B cell (primary cell): ENCODE results near the gene XPO5. TPM values are rescaled to one million over a fixed set of nuclear protein-coding genes. Genes with fewer than 3 reads are reported as not detected.

Experiments used
- ATAC-seq: fragments of 200-7000 bp; cut with Tn5 transposase; one replicate; pipeline ENCODE4 v1.10.0; 2021; ENCODE audit warnings: low read depth, mild to moderate bottlenecking, moderate number of reproducible peaks, moderate library complexity
- CTCF ChIA-PET: fragments of 350-600 bp; sonication (Branson Sonifier 250); formaldehyde crosslinking; loops from one replicate; lab custom pipeline; 2021; ENCODE audit warnings: antibody characterized with exemption, inconsistent platforms; lab: Charles Lee
- POLR2A ChIA-PET: fragments of 350-600 bp; sonication (Branson Sonifier 250); formaldehyde crosslinking; loops from one replicate; lab custom pipeline; 2021; ENCODE audit warnings: antibody characterized with exemption; lab: Charles Lee
- DNase-seq: peaks from one replicate; pipeline ENCODE4 v3.0.0; 2013
- H2AFZ ChIP-seq: 2 replicates; pipeline ENCODE4 v1.6.1; 2012; ENCODE audit warnings: mild to moderate bottlenecking, low read depth, low read length; ENCODE audit not compliant: insufficient read depth, poor library complexity, severe bottlenecking
- H3K27ac ChIP-seq, 2 donors: 1 replicate in 1 of 2; 2 replicates in 1 of 2; pipeline ENCODE4 v1.5.1; 2012 to 2013; ENCODE audit warnings: low read length in 2 of 2, mild to moderate bottlenecking in 2 of 2, moderate library complexity in 1 of 2
- H3K27me3 ChIP-seq, 4 experiments: fragments of 200-600 bp in 1 of 4; sonication (generic) in 1 of 4; replicated peaks in 1 of 4; 1 replicate in 2 of 4; 2 replicates in 2 of 4; pipeline versions ENCODE4 v1.6.1 to v1.7.0; 2013 to 2016; ENCODE audit warnings: low read length in 3 of 4, mild to moderate bottlenecking in 2 of 4, mixed read lengths in 1 of 4, moderate library complexity in 1 of 4; ENCODE audit not compliant: insufficient read depth in 4 of 4, control insufficient read depth in 3 of 4; ENCODE audit errors: control extremely low read depth in 1 of 4
- H3K36me3 ChIP-seq, 2 experiments: replicated peaks in 1 of 2; 1 replicate in 1 of 2; 2 replicates in 1 of 2; pipeline versions ENCODE4 v1.6.1 to v1.7.1; 2013; ENCODE audit warnings: low read length in 1 of 2; ENCODE audit not compliant: insufficient read depth in 2 of 2, control insufficient read depth in 1 of 2; ENCODE audit errors: control extremely low read depth in 1 of 2, extremely low read depth in 1 of 2
- H3K4me1 ChIP-seq, 2 donors: fragments of 200-600 bp in 1 of 2; sonication (generic) in 1 of 2; 1 replicate in 1 of 2; 2 replicates in 1 of 2; pipeline versions ENCODE4 v1.5.1 to v1.6.1; 2013 to 2017; ENCODE audit warnings: low read length in 2 of 2; ENCODE audit not compliant: control insufficient read depth in 2 of 2, insufficient read depth in 2 of 2
- H3K4me2 ChIP-seq: replicated peaks from 2 replicates; pipeline ENCODE3; 2012; ENCODE audit warnings: mild to moderate bottlenecking, low read depth, low read length; ENCODE audit not compliant: poor library complexity, severe bottlenecking
- H3K4me3 ChIP-seq, 5 experiments: fragments of 200-600 bp in 1 of 5; sonication (generic) in 1 of 5; 1 replicate in 3 of 5; 2 replicates in 2 of 5; pipeline versions ENCODE4 v1.5.1 to v1.7.0; 2011 to 2016; ENCODE audit warnings: low read length in 4 of 5, mild to moderate bottlenecking in 4 of 5, low read depth in 2 of 5, control low read depth in 1 of 5, moderate library complexity in 1 of 5; ENCODE audit not compliant: insufficient read depth in 1 of 5; ENCODE audit errors: control extremely low read depth in 1 of 5, extremely low read depth in 1 of 5
- H3K79me2 ChIP-seq: fragments of 200-600 bp; sonication (generic); one replicate; pipeline ENCODE4 v1.6.0; 2016; ENCODE audit warnings: low read length; ENCODE audit not compliant: control insufficient read depth, insufficient read depth
- H3K9ac ChIP-seq: fragments of 200-600 bp; sonication (generic); 2 replicates; pipeline ENCODE4 v1.6.1; 2017; ENCODE audit warnings: mild to moderate bottlenecking, low read length, moderate library complexity
- H3K9me3 ChIP-seq, 3 donors: one replicate each; pipeline versions ENCODE4 v1.6.1 to v1.7.1; 2013; ENCODE audit warnings: low read length in 2 of 3; ENCODE audit not compliant: control insufficient read depth in 2 of 3, insufficient read depth in 1 of 3; ENCODE audit errors: control extremely low read depth in 1 of 3
- H4K20me1 ChIP-seq: 2 replicates; pipeline ENCODE4 v1.6.0; 2012; ENCODE audit warnings: mild to moderate bottlenecking, low read length; ENCODE audit not compliant: insufficient read depth, control insufficient read depth, poor library complexity, severe bottlenecking
- H3K27ac Mint-ChIP-seq: one replicate; pipeline ENCODE4 v1.8.0; 2021; ENCODE audit warnings: mixed read lengths
- H3K27me3 Mint-ChIP-seq: one replicate; pipeline ENCODE4 v1.8.0; 2021; ENCODE audit warnings: mixed read lengths
- H3K4me1 Mint-ChIP-seq: one replicate; pipeline ENCODE4 v1.8.0; 2021; ENCODE audit warnings: mixed read lengths
- H3K4me3 Mint-ChIP-seq: one replicate; pipeline ENCODE4 v1.8.0; 2021; ENCODE audit warnings: mixed read lengths
- H3K9me3 Mint-ChIP-seq: one replicate; pipeline ENCODE4 v1.8.0; 2022; ENCODE audit warnings: mixed read lengths; ENCODE audit not compliant: insufficient read depth
- EZH2 ChIP-seq: IDR thresholded peaks from 2 replicates; pipeline ENCODE4 v1.6.1; 2012; ENCODE audit warnings: borderline replicate concordance, low read depth, mild to moderate bottlenecking, moderate library complexity, low read length; ENCODE audit not compliant: insufficient read depth, poor library complexity, severe bottlenecking
- WGBS: methylation state at CpG from one replicate; pipeline ENCODE4 v1.1.5; 2013; ENCODE audit warnings: missing lambda C conversion rate; ENCODE audit not compliant: insufficient coverage; 5-methylcytosine and 5-hydroxymethylcytosine counted together
- intact Hi-C: fragments of 100-400 bp; cut with micrococcal nuclease; formaldehyde crosslinking; loops from one replicate; pipeline ENCODE4 v1.10.0; 2022
- polyA plus RNA-seq: library from polyadenylated mRNA; depleted of rRNA; stranded (reverse); fragments of >200 nt; gene quantifications from 2 replicates; pipeline ENCODE4 v1.2.3, GENCODE V29; 2012
- total RNA-seq, 2 donors: library from RNA; stranded (reverse); fragments of 120-200 nt in 1 of 2; gene quantifications; 1 replicate in 1 of 2; 2 replicates in 1 of 2; pipeline versions ENCODE4 v1.2.3 to v1.2.4, GENCODE V29; 2013 to 2022
- TF ChIP-seq, protein P1 (sequence below): fragments of 200-600 bp; IDR thresholded peaks from one replicate; pipeline ENCODE4 v1.8.0; 2022; ENCODE audit warnings: antibody characterized with exemption, mild to moderate bottlenecking

XPO5 gene
- total and polyA plus RNA-seq, 2 donors (not counting 1 experiment from before 2014, with no cell fraction given), result 14.4 to 45.7 TPM

DNA sequence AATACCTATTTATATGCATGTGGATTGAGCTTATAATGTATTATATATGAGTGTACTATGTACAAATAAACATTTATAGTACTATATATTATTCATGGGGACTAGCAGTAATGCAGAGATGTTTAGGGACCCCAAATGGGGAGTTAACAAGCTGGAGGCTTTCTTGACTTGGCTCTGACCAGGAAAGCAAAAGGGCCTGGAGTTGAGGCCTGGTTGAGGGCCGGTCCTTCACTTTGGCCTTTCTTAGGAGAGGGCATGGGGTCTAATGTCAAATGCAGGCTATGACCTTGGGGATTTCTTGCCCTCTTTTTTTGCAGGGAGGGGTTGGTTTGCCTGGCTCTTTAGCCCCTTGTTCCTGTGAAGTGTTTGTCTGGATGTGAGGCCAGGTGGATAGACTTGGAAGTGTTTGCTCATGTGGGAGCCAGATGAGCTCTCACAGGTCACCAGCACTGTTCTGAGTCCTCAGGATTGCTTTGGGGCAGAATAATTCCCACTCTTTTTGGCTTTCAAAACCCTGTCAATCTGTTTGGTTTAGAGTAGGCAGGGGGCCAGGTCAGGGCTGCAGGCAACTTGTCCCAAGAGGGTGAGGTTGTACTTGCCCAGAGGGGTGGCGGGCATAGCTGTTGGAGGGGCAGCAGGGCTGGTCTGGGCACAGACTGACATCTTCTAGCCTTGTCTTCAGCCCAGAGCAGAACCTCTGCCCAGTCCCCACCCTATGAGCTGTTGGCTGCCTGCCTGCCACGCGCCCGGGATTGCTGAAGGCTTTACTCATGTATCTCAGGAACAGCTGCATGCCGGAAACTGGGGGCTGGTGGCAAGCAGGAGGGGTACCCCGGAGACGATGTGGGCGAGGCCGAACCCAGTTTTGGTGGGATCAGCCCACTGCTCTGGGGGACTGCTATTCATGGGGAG is 83.8 kb downstream of the XPO5 start:
- Histone ChIP-seq H3K27ac (no peak overlapping the region), H3K9ac (no peak overlapping the region), H3K4me1 (peaks cover 0 to 6% of the 10 kb centered on the region in 2 donors), H4K20me1 (peaks cover 6% of the 10 kb centered on the region), H3K79me2 (peaks cover 30% of the 10 kb centered on the region), H3K4me2 (no peak overlapping the region), H2AFZ (no peak overlapping the region), H3K27me3 (no peaks in the 10 kb centered on the region), H3K4me3 (no peak overlapping the region), H3K36me3 (peaks cover 0 to 27% of the 10 kb centered on the region in 2 experiments), H3K9me3 (no peaks in the 10 kb centered on the region)
- WGBS, result 99% methylated on average over 10 of the region's 10 CpGs
- TF ChIP-seq, protein P1, sequence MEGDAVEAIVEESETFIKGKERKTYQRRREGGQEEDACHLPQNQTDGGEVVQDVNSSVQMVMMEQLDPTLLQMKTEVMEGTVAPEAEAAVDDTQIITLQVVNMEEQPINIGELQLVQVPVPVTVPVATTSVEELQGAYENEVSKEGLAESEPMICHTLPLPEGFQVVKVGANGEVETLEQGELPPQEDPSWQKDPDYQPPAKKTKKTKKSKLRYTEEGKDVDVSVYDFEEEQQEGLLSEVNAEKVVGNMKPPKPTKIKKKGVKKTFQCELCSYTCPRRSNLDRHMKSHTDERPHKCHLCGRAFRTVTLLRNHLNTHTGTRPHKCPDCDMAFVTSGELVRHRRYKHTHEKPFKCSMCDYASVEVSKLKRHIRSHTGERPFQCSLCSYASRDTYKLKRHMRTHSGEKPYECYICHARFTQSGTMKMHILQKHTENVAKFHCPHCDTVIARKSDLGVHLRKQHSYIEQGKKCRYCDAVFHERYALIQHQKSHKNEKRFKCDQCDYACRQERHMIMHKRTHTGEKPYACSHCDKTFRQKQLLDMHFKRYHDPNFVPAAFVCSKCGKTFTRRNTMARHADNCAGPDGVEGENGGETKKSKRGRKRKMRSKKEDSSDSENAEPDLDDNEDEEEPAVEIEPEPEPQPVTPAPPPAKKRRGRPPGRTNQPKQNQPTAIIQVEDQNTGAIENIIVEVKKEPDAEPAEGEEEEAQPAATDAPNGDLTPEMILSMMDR, result no peak
- TF ChIP-seq EZH2, result no peak
- no peaks in the 10 kb centered on the region for H3K9me3 Mint-ChIP-seq
- H3K27me3 Mint-ChIP-seq, result no peaks in the 10 kb centered on the region
- POLR2A ChIA-PET, result no interaction called here
- no peak overlapping the region for H3K27ac Mint-ChIP-seq
- ATAC-seq, result no peak
- no peak overlapping the region for H3K4me3 Mint-ChIP-seq
- CTCF ChIA-PET, result interaction anchor here (1.5 to 8.0 kb wide), 3 partner anchors 12 to 317 kb away, joined by 3 to 69 read pairs (median 3); no protein-coding TSS in a partner anchor
- peaks cover 18% of the 10 kb centered on the region for H3K4me1 Mint-ChIP-seq
- intact Hi-C loops, result no loop called here
- no peak for DNase-seq

DNA sequence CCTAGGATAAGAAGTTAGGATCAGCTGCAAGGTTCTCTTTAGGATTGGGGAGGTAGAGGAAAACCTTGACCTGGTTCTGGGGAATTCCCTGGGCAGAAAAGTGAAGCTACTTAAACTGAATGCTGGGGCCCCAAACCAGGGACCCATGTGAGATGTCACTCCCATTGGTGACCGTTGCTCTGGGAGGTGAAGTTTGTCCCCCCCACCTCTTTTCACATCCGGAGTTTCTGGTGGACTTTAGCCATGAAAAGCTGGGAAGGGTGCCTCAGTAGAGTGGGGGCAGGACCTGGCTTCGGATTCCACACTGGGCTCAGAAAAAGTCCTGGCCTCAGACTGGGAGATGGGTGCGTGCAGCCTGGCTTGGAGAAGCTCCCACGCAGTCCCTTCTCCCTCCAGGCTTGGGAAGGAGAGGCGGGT is 85.3 kb downstream of the XPO5 start:
- ChIA-PET CTCF (interaction anchor here (8.0 kb wide), 1 partner anchor 15 kb away, joined by 69 read pairs; no protein-coding TSS in a partner anchor), POLR2A (interaction anchor here (0.5 kb wide), 1 partner anchor 515 kb away, joined by 3 read pairs; no protein-coding TSS in a partner anchor)
- no peak overlapping the region for H3K9ac ChIP-seq
- H3K9me3 ChIP-seq, result no peaks in the 10 kb centered on the region
- TF ChIP-seq, protein P1, result no peak
- TF ChIP-seq EZH2, result no peak
- H3K4me2 ChIP-seq, result no peak overlapping the region
- no peak overlapping the region for H3K4me3 ChIP-seq
- Mint-ChIP-seq H3K27ac (no peak overlapping the region), H3K9me3 (no peaks in the 10 kb centered on the region), H3K4me1 (peaks cover 18% of the 10 kb centered on the region), H3K4me3 (no peak overlapping the region), H3K27me3 (no peaks in the 10 kb centered on the region)
- 100% methylated on average over 3 of the region's 6 CpGs for WGBS
- no peak overlapping the region for H2AFZ ChIP-seq
- peaks cover 0 to 6% of the 10 kb centered on the region in 2 donors for H3K4me1 ChIP-seq
- H4K20me1 ChIP-seq, result peaks cover 20% of the 10 kb centered on the region
- intact Hi-C loops, result no loop called here
- DNase-seq, result no peak
- H3K79me2 ChIP-seq, result peaks cover 30% of the 10 kb centered on the region
- H3K27ac ChIP-seq, result no peak overlapping the region
- no peaks in the 10 kb centered on the region for H3K27me3 ChIP-seq
- peaks cover 0 to 26% of the 10 kb centered on the region in 2 experiments for H3K36me3 ChIP-seq
- no peak for ATAC-seq
